H1 (cell line): ENCODE data around the gene TRPM1. TPM values are rescaled to one million over a fixed set of nuclear protein-coding genes. Genes with fewer than 3 reads are reported as not detected.

Experiments
- CTCF ChIA-PET: fragments of 300-600 bp; sonication (Branson Sonifier 250); formaldehyde crosslinking; loops from one replicate; lab custom pipeline; 2021; ENCODE audit not compliant: partially characterized antibody; lab: Charles Lee
- POLR2A ChIA-PET: fragments of 300-600 bp; sonication (Branson Sonifier 250); formaldehyde crosslinking; loops from one replicate; lab custom pipeline; 2021; ENCODE audit warnings: inconsistent platforms; ENCODE audit not compliant: partially characterized antibody; lab: Charles Lee
- DNase-seq, 2 experiments: peaks; one replicate each; pipeline versions ENCODE4 v3.0.0 to v3.0.0-alpha.2; 2010 to 2022; ENCODE audit warnings: low spot score in 2 of 2, low read depth in 1 of 2, mixed read lengths in 1 of 2
- FAIRE-seq: peaks from 2 replicates; lab custom pipeline; 2011; peaks lifted over from hg19 to GRCh38; lab: Jason Lieb, UNC
- H2AFZ ChIP-seq: 2 replicates; pipeline ENCODE4 v1.8.1; 2012; ENCODE audit warnings: low read length, inconsistent platforms
- H2AK5ac ChIP-seq: 2 replicates; pipeline ENCODE4 v1.6.1; 2013; ENCODE audit warnings: low read depth, low read length
- H2BK120ac ChIP-seq: replicated peaks from 2 replicates; pipeline ENCODE3; 2013; ENCODE audit warnings: low read depth, low read length, inconsistent platforms
- H2BK12ac ChIP-seq: 2 replicates; pipeline ENCODE4 v1.6.1; 2013; ENCODE audit warnings: low read depth, low read length
- H2BK15ac ChIP-seq: 2 replicates; pipeline ENCODE4 v1.6.1; 2013; ENCODE audit warnings: low read length
- H2BK20ac ChIP-seq: 2 replicates; pipeline ENCODE4 v1.6.1; 2013; ENCODE audit warnings: low read length
- H2BK5ac ChIP-seq: 2 replicates; pipeline ENCODE4 v1.6.1; 2013; ENCODE audit warnings: low read depth, low read length
- H3K14ac ChIP-seq: 2 replicates; pipeline ENCODE4 v1.6.1; 2013; ENCODE audit warnings: inconsistent platforms; ENCODE audit not compliant: insufficient read length
- H3K18ac ChIP-seq: 2 replicates; pipeline ENCODE4 v1.6.1; 2013; ENCODE audit warnings: low read length; ENCODE audit errors: extremely low read depth
- H3K23ac ChIP-seq: 2 replicates; pipeline ENCODE4 v1.6.1; 2013; ENCODE audit warnings: inconsistent platforms; ENCODE audit not compliant: insufficient read length
- H3K23me2 ChIP-seq: 2 replicates; pipeline ENCODE4 v1.6.1; 2013; ENCODE audit warnings: low read depth, low read length
- H3K27ac ChIP-seq: 2 replicates; pipeline ENCODE4 v1.6.1; 2011; ENCODE audit warnings: low read depth, low read length, inconsistent platforms
- H3K27me3 ChIP-seq, 4 experiments: replicated peaks in 1 of 4; 1 replicate in 1 of 4; 2 replicates in 3 of 4; pipeline versions ENCODE4 v1.6.1 to v1.8.1; 2011 to 2013; ENCODE audit warnings: low read length in 3 of 4, mild to moderate bottlenecking in 3 of 4, inconsistent platforms in 2 of 4, mixed read lengths in 2 of 4, moderate library complexity in 1 of 4; ENCODE audit not compliant: control insufficient read depth in 3 of 4, insufficient read depth in 3 of 4; ENCODE audit errors: extremely low read depth in 1 of 4
- H3K36me3 ChIP-seq, 4 experiments: 2 replicates each; pipeline versions ENCODE4 v1.6.1 to v1.8.1; 2011 to 2013; ENCODE audit warnings: mild to moderate bottlenecking in 4 of 4, low read length in 3 of 4, moderate library complexity in 2 of 4, control low read depth in 1 of 4, inconsistent platforms in 1 of 4; ENCODE audit not compliant: insufficient read depth in 4 of 4, control insufficient read depth in 2 of 4
- H3K4ac ChIP-seq: replicated peaks from 2 replicates; pipeline ENCODE3; 2013; ENCODE audit warnings: low read length, low read depth, mixed read lengths, inconsistent platforms; ENCODE audit not compliant: insufficient read length
- H3K4me1 ChIP-seq, 4 experiments: replicated peaks in 1 of 4; 1 replicate in 1 of 4; 2 replicates in 3 of 4; pipeline versions ENCODE4 v1.6.1 to v1.8.1; 2011 to 2013; ENCODE audit warnings: low read length in 3 of 4, inconsistent platforms in 2 of 4, mixed read lengths in 1 of 4; ENCODE audit not compliant: insufficient read depth in 4 of 4, control insufficient read depth in 3 of 4
- H3K4me2 ChIP-seq, 2 experiments: 2 replicates each; pipeline versions ENCODE4 v1.6.1 to v1.8.1; 2011 to 2013; ENCODE audit warnings: low read depth in 2 of 2, low read length in 2 of 2, control low read depth in 1 of 2, inconsistent platforms in 1 of 2, mild to moderate bottlenecking in 1 of 2; ENCODE audit not compliant: insufficient read depth in 1 of 2
- H3K4me3 ChIP-seq, 4 experiments: fragments of 200-600, 300-600 bp in 1 of 4; sonication (generic), shearing (Covaris generic), sonication (Bioruptor Twin) in 1 of 4; 2 replicates each; pipeline versions ENCODE4 v1.5.1 to v1.8.1; 2011 to 2016; ENCODE audit warnings: low read length in 4 of 4, low read depth in 3 of 4, control low read depth in 2 of 4, inconsistent platforms in 2 of 4, mild to moderate bottlenecking in 2 of 4, mixed read lengths in 1 of 4, moderate library complexity in 1 of 4; ENCODE audit not compliant: insufficient read depth in 2 of 4; ENCODE audit errors: extremely low read depth in 1 of 4
- H3K56ac ChIP-seq: replicated peaks from 2 replicates; pipeline ENCODE3; 2013; ENCODE audit warnings: low read depth, mild to moderate bottlenecking, mixed read lengths, low read length, inconsistent platforms; ENCODE audit not compliant: insufficient read length
- H3K79me1 ChIP-seq: 2 replicates; pipeline ENCODE4 v1.6.1; 2013; ENCODE audit warnings: low read depth, low read length, control low read depth
- H3K79me2 ChIP-seq, 2 experiments: 2 replicates each; pipeline versions ENCODE4 v1.6.1 to v1.8.1; 2012 to 2013; ENCODE audit warnings: low read length in 2 of 2, mild to moderate bottlenecking in 2 of 2, inconsistent platforms in 1 of 2; ENCODE audit not compliant: insufficient read depth in 2 of 2, control insufficient read depth in 1 of 2
- H3K9ac ChIP-seq, 4 experiments: replicated peaks in 1 of 4; 1 replicate in 1 of 4; 2 replicates in 3 of 4; pipeline versions ENCODE4 v1.6.1 to v1.8.1; 2011 to 2013; ENCODE audit warnings: low read depth in 3 of 4, low read length in 3 of 4, control low read depth in 2 of 4, mild to moderate bottlenecking in 2 of 4, moderate library complexity in 2 of 4, inconsistent platforms in 1 of 4; ENCODE audit errors: extremely low read depth in 1 of 4
- H3K9me3 ChIP-seq, 2 experiments: 2 replicates each; pipeline versions ENCODE4 v1.6.1 to v1.8.1; 2012 to 2013; ENCODE audit warnings: mild to moderate bottlenecking in 2 of 2, moderate library complexity in 2 of 2, control low read depth in 1 of 2, inconsistent platforms in 1 of 2, low read depth in 1 of 2, low read length in 1 of 2, mixed read lengths in 1 of 2; ENCODE audit not compliant: insufficient read depth in 2 of 2
- H4K20me1 ChIP-seq, 2 experiments: replicated peaks in 1 of 2; 2 replicates each; pipeline versions ENCODE3 to v1.8.1; 2011 to 2013; ENCODE audit warnings: inconsistent platforms in 2 of 2, low read length in 2 of 2, mild to moderate bottlenecking in 1 of 2; ENCODE audit not compliant: insufficient read depth in 2 of 2, control insufficient read depth in 1 of 2
- H4K5ac ChIP-seq: 2 replicates; pipeline ENCODE4 v1.6.1; 2013; ENCODE audit warnings: low read length, low read depth, mixed read lengths, inconsistent platforms; ENCODE audit not compliant: insufficient read length
- H4K8ac ChIP-seq: 2 replicates; pipeline ENCODE4 v1.8.0; 2013; ENCODE audit warnings: mild to moderate bottlenecking, moderate library complexity, low read length, inconsistent platforms; ENCODE audit not compliant: insufficient read depth; ENCODE audit errors: extremely low read depth
- H4K91ac ChIP-seq: replicated peaks from 2 replicates; pipeline ENCODE3; 2013; ENCODE audit warnings: low read length, mixed read lengths, inconsistent platforms; ENCODE audit not compliant: insufficient read length
- HDAC2 ChIP-seq, 2 experiments: fragments of 300-600 bp in 1 of 2; sonication (generic) in 1 of 2; IDR thresholded peaks; 2 replicates each; pipeline ENCODE4 v1.6.1; 2011 to 2012; ENCODE audit warnings: low read depth in 2 of 2, low read length in 2 of 2, mild to moderate bottlenecking in 2 of 2, moderate library complexity in 2 of 2, borderline replicate concordance in 1 of 2, inconsistent platforms in 1 of 2
- RAD21 ChIP-seq, 2 experiments: IDR thresholded peaks in 1 of 2; conservative IDR thresholded peaks in 1 of 2; 2 replicates each; pipeline ENCODE4 v1.6.1; 2011; ENCODE audit warnings: low read depth in 2 of 2, low read length in 2 of 2, improper control_type of control experiment in 1 of 2, inconsistent platforms in 1 of 2, mild to moderate bottlenecking in 1 of 2, moderate library complexity in 1 of 2
- SP1 ChIP-seq: IDR thresholded peaks from 2 replicates; pipeline ENCODE4 v1.6.1; 2011; ENCODE audit warnings: low read depth, low read length
- WGBS, 2 experiments: shearing (Covaris generic) in 1 of 2; methylation state at CpG; one replicate each; pipeline versions ENCODE4 v1.1.6 to v1.1.7; 2013 to 2015; ENCODE audit warnings: low lambda C conversion rate in 2 of 2, mixed read lengths in 2 of 2, inconsistent platforms in 1 of 2, low coverage in 1 of 2, missing lambda C conversion rate in 1 of 2; ENCODE audit not compliant: insufficient replicate concordance in 2 of 2, insufficient coverage in 1 of 2, insufficient read length in 1 of 2; ENCODE audit errors: extremely low coverage in 1 of 2, missing lambda C conversion rate in 1 of 2; 5-methylcytosine and 5-hydroxymethylcytosine counted together
- polyA plus RNA-seq, 7 experiments: library from polyadenylated mRNA; depleted of rRNA in 3 of 7; stranded (reverse) in 5 of 7; unstranded in 2 of 7; fragments of >200 nt in 5 of 7; fragments of 200-250 nt in 2 of 7; gene quantifications; 1 replicate in 5 of 7; 2 replicates in 1 of 7; 4 replicates in 1 of 7; pipeline versions ENCODE4 v1.2.1 to v1.2.3, GENCODE V29; 2011 to 2013; ENCODE audit warnings: missing spikeins in 2 of 7, mixed read lengths in 2 of 7
- total RNA-seq: library from RNA; stranded (reverse); fragmentation: NEBNext Ultra II Directional; extraction: Animal tissue kit (Norgen Biotek cat#: 25700); gene quantifications from 2 replicates; pipeline ENCODE4 v1.2.1, GENCODE V29; 2021
- TF ChIP-seq, protein P1 (sequence below): IDR thresholded peaks from 2 replicates; pipeline ENCODE4 v1.6.1; 2012; ENCODE audit warnings: inconsistent platforms
- TF ChIP-seq, protein P2 (sequence below), 3 experiments: IDR thresholded peaks; 1 replicate in 2 of 3; 2 replicates in 1 of 3; pipeline versions ENCODE4 v1.5.1 to v1.6.1; 2011; ENCODE audit warnings: low read length in 3 of 3, mild to moderate bottlenecking in 3 of 3, inconsistent platforms in 2 of 3, low read depth in 1 of 3, moderate library complexity in 1 of 3; ENCODE audit not compliant: insufficient read depth in 1 of 3; ENCODE audit errors: control extremely low read depth in 1 of 3

Gene TRPM1
- total and polyA plus RNA-seq, 2 of the 8 experiments (the other 6 are each of a cell fraction or from before 2014, with no cell fraction given): 0.05 TPM; not detected in 1

DNA sequence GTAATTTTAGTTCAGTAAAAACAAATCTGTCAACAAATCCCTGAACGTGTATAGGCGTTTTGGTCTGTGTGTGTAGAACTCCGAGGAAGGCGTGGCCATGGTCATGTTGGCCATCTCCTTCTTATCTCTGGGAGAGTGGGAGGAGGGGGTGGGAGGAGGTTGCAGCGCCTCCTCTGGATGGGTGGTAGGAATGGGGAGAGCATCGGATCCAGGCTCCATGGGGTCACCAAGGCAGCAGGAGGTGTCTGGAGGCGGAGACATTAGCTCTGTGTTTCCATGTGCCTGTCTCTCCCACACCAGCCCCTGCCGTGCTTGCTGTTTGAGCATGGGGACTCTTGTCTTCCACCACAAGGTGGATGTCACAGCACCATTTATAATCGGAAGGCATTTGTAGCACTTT, 34.5 kb upstream of the TRPM1 start:
- no peak overlapping the region for H3K9ac ChIP-seq

More for the DNA sequence above, 34.5 kb upstream of the TRPM1 start:
- Histone ChIP-seq H3K27me3 (no peaks in the 10 kb centered on the region), H2AK5ac (no peak overlapping the region), H3K4ac (no peak overlapping the region), H2BK15ac (0 out of 2 replicates have a peak overlapping the region, but pooled peaks have one; percentile 19), H3K79me1 (no peaks in the 10 kb centered on the region), H2AFZ (0 out of 2 replicates have a peak overlapping the region, but pooled peaks have one; percentile 4), H3K36me3 (no peaks in the 10 kb centered on the region), H3K4me1 (peaks cover 2 to 9% (median 6%) of the 10 kb centered on the region in 4 experiments; a peak in 5 of 7 replicates), H3K18ac (peak overlapping the region; percentile 51; the same call in 1 of the 2 replicates), H3K56ac (no peak overlapping the region), H2BK120ac (no peak overlapping the region), H3K27ac (no peak overlapping the region), H2BK20ac (0 out of 2 replicates have a peak overlapping the region, but pooled peaks have one; percentile 2), H3K23me2 (no peaks in the 10 kb centered on the region), H2BK12ac (peak overlapping the region; percentile 40; the same call in 1 of the 2 replicates), H4K91ac (peak overlapping the region; percentile 3), H4K8ac (no peak overlapping the region), H3K79me2 (no peaks in the 10 kb centered on the region), H3K14ac (no peak overlapping the region), H3K4me2 (0 out of 4 replicates have a peak overlapping the region, but pooled peaks of 1 of the 2 experiments have one; percentile 5), H3K23ac (no peak overlapping the region), H4K5ac (no peak overlapping the region), H2BK5ac (no peak overlapping the region; the same call in 1 of the 2 replicates), H3K9me3 (peaks cover 7 to 10% of the 10 kb centered on the region in 2 experiments), H4K20me1 (no peaks in the 10 kb centered on the region), H3K4me3 (no peak overlapping the region)
- FAIRE-seq (peak; percentile 24), DNase-seq (no peak)
- CTCF ChIA-PET: interaction anchor here (0.6 to 3.4 kb wide), 4 partner anchors 8 to 295 kb away, joined by 3 to 23 read pairs (median 4); no protein-coding TSS in a partner anchor
- POLR2A ChIA-PET: no interaction called here
- WGBS, 2 experiments: 82% methylated on average over 9 of the region's 9 CpGs; no CpG with 5 or more reads in 1 of the 2 experiments
- TF ChIP-seq RAD21 (IDR thresholded peaks at IDR 0.05 in 1 of 2, conservative IDR thresholded peaks at IDR 0.05 in 1 of 2; ENCODE audit: low read depth in 2 of 2, low read length in 2 of 2) (peak in 1 of 2 experiments; percentile 29; a peak in 2 of 4 replicates), HDAC2 (IDR thresholded peaks at IDR 0.05; ENCODE audit: borderline replicate concordance in 1 of 2, low read depth in 2 of 2, low read length in 2 of 2) (0 out of 4 replicates have a peak, but pooled peaks of 1 of the 2 experiments have one; percentile 36), SP1 (no peak)
- TF ChIP-seq, protein P1, sequence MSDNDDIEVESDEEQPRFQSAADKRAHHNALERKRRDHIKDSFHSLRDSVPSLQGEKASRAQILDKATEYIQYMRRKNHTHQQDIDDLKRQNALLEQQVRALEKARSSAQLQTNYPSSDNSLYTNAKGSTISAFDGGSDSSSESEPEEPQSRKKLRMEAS: 0 out of 2 replicates have a peak, but pooled peaks have one; percentile 62
- TF ChIP-seq, protein P2, sequence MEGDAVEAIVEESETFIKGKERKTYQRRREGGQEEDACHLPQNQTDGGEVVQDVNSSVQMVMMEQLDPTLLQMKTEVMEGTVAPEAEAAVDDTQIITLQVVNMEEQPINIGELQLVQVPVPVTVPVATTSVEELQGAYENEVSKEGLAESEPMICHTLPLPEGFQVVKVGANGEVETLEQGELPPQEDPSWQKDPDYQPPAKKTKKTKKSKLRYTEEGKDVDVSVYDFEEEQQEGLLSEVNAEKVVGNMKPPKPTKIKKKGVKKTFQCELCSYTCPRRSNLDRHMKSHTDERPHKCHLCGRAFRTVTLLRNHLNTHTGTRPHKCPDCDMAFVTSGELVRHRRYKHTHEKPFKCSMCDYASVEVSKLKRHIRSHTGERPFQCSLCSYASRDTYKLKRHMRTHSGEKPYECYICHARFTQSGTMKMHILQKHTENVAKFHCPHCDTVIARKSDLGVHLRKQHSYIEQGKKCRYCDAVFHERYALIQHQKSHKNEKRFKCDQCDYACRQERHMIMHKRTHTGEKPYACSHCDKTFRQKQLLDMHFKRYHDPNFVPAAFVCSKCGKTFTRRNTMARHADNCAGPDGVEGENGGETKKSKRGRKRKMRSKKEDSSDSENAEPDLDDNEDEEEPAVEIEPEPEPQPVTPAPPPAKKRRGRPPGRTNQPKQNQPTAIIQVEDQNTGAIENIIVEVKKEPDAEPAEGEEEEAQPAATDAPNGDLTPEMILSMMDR (IDR thresholded peaks at IDR 0.05; ENCODE audit: control extremely low read depth in 1 of 3, insufficient read depth in 1 of 3, low read depth in 1 of 3, low read length in 3 of 3): peak; percentile 7 to 73 (median 63); a peak in 2 of 4 replicates
